Activated T-helper 2 cell treated with anti-CD3 and anti-CD28 coated beads, Interferon-gamma antibody, Interleukin-2, Interleukin-4, amounts not matched to agents 10 μg/mL and 5 μg/mL and 100 μg/mL, durations not matched to agents 14 hours and 24 hours and 36 hours (primary cell): ENCODE data around the gene CDCA5. TPM values are rescaled to one million over a fixed set of nuclear protein-coding genes. Genes with fewer than 3 reads are reported as not detected.
A peak's percentile ranks its signal among the peaks of the same experiment; 100 is the strongest.

Experiments
- DNase-seq: peaks from one replicate; pipeline ENCODE4 v3.0.0; 2021; ENCODE audit warnings: low spot score
- H3K27ac Mint-ChIP-seq: one replicate; pipeline ENCODE4 v1.8.0; 2021; ENCODE audit warnings: mixed read lengths
- H3K27me3 Mint-ChIP-seq: one replicate; pipeline ENCODE4 v1.8.0; 2021; ENCODE audit warnings: low read depth, mixed read lengths
- H3K36me3 Mint-ChIP-seq: one replicate; pipeline ENCODE4 v1.8.0; 2021; ENCODE audit warnings: low read depth, mixed read lengths
- H3K4me1 Mint-ChIP-seq: one replicate; pipeline ENCODE4 v1.8.0; 2021; ENCODE audit warnings: low read depth, mixed read lengths
- H3K4me3 Mint-ChIP-seq: one replicate; pipeline ENCODE4 v1.8.0; 2021; ENCODE audit warnings: low read depth, mild to moderate bottlenecking, moderate library complexity, mixed read lengths
- H3K9me3 Mint-ChIP-seq: one replicate; pipeline ENCODE4 v1.8.0; 2021; ENCODE audit warnings: mixed read lengths
- intact Hi-C: fragments of 100-400 bp; cut with micrococcal nuclease; formaldehyde crosslinking; loops from one replicate; pipeline ENCODE4 v1.15.1; 2023
- total RNA-seq: library from RNA; stranded (reverse); gene quantifications from 2 replicates; pipeline ENCODE4 v1.2.3, GENCODE V29; 2022

CDCA5 gene
- total RNA-seq, 1 donor from 2014 or later, result 86.8 TPM

GRCh38 chr11:65109231-65110198 lies 25.7 kb upstream of the CDCA5 start:
- H3K4me3 Mint-ChIP-seq, result no peak overlapping the region
- H3K4me1 Mint-ChIP-seq, result peaks cover 30% of the 10 kb centered on the region
- no peaks in the 10 kb centered on the region for H3K9me3 Mint-ChIP-seq
- no peaks in the 10 kb centered on the region for H3K27me3 Mint-ChIP-seq
- peaks cover 30% of the 10 kb centered on the region for H3K36me3 Mint-ChIP-seq
- H3K27ac Mint-ChIP-seq, result no peak overlapping the region
- DNase-seq, result no peak
- intact Hi-C loops, result loop anchor here (2.0 to 10.0 kb wide), 7 partner anchors 13 to 465 kb away; partner anchors contain the start of genes ATG2A, CDCA5, DPF2 and EHBP1L1

DNA sequence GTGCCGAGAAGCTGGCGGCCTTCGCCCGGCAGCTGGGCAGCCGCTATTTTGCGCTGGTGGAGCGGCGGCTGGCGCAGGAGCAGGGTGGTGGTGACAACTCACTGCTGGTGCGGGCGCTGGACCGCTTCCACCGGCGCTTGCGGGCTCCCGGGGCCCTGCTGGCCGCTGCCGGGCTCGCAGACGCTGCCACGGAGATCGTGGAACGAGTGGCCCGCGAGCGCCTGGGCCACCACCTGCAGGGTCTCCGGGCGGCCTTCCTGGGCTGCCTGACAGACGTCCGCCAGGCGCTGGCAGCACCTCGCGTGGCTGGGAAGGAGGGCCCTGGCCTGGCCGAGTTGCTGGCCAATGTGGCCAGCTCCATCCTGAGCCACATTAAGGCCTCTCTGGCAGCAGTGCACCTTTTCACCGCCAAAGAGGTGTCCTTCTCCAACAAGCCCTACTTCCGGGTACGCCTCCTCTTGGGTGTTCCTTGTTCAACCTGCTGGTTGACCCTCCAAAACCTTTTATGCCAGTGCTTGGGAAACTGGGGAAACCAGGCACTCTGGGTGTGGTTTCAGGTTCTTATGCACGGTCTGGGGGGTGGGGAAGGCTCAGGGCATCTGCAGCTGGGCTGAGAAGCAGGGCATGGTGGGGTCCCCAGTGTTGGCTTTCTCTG lies 24.8 kb upstream of the CDCA5 start:
- intact Hi-C loops, result no loop called here
- DNase-seq, result no peak
- H3K4me3 Mint-ChIP-seq, result no peak overlapping the region
- H3K27ac Mint-ChIP-seq, result no peak overlapping the region
- H3K36me3 Mint-ChIP-seq, result peaks cover 27% of the 10 kb centered on the region
- H3K27me3 Mint-ChIP-seq, result no peaks in the 10 kb centered on the region
- H3K4me1 Mint-ChIP-seq, result peaks cover 27% of the 10 kb centered on the region
- no peaks in the 10 kb centered on the region for H3K9me3 Mint-ChIP-seq

DNA sequence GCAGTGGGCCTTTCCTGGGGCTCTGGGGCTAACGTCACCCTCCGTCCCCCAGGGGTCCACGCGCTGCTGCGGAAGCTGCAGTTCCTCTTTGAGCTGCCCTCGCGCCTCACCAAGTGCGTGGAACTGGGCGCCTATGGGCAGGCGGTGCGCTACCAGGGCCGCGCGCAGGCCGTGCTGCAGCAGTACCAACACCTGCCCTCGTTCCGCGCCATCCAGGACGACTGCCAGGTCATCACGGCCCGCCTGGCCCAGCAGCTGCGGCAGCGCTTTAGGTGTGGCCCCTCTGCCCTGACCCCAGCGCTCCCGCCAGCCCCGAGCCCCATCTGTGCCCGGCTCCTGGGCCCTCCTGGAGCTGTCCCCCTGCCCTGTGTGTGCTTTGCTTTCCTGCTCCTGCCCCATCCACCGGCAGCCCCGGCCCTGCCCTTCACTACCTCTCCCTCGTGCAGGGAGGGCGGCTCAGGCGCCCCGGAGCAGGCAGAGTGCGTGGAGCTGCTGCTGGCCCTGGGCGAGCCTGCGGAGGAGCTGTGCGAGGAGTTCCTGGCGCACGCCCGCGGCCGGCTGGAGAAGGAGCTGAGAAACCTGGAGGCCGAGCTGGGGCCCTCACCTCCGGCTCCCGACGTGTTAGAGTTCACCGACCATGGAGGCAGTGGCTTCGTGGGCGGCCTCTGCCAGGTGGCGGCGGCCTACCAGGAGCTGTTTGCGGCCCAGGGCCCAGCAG lies 24.1 kb upstream of the CDCA5 start:
- H3K27me3 Mint-ChIP-seq, result no peaks in the 10 kb centered on the region
- intact Hi-C loops, result no loop called here

GRCh38 chr11:65107078-65107477 lies 23.2 kb upstream of the CDCA5 start:
- Mint-ChIP-seq H3K4me3 (no peak overlapping the region), H3K27ac (no peak overlapping the region), H3K36me3 (peaks cover 30% of the 10 kb centered on the region), H3K9me3 (no peaks in the 10 kb centered on the region), H3K4me1 (peaks cover 24% of the 10 kb centered on the region), H3K27me3 (no peaks in the 10 kb centered on the region)
- intact Hi-C loops, result no loop called here
- DNase-seq, result no peak

More for the DNA sequence above, 24.1 kb upstream of the CDCA5 start:
- Mint-ChIP-seq H3K36me3 (peaks cover 30% of the 10 kb centered on the region), H3K4me1 (peaks cover 24% of the 10 kb centered on the region), H3K4me3 (no peak overlapping the region), H3K9me3 (no peaks in the 10 kb centered on the region), H3K27ac (no peak overlapping the region)
- DNase-seq, result no peak

DNA sequence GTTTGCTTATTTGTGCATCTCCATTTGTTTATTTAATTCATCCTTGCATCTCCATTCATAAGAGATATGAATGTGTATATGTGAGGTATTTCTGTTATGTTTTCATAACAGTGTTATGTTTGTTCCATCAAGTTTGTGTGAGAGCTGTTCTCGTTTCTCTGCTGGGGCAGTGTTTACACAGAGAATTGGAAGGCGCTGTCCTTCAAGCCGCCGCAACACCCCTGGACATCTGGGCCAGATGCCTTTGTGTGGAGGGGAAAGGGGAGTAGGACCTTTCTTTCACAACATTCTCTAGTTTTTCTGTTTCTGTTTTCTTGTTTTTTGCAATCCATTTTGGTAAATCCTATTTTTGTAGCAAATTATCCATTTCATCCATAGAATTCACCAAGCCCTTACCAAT lies 20.8 kb upstream of the CDCA5 start:
- Mint-ChIP-seq H3K4me3 (no peak overlapping the region), H3K27ac (peak overlapping the region; percentile 33), H3K36me3 (peaks cover 25% of the 10 kb centered on the region), H3K4me1 (peaks cover 8% of the 10 kb centered on the region), H3K27me3 (no peaks in the 10 kb centered on the region), H3K9me3 (no peaks in the 10 kb centered on the region)
- DNase-seq, result no peak
- intact Hi-C loops, result no loop called here

- Mint-ChIP-seq H3K9me3 (no peaks in the 10 kb centered on the region), H3K36me3 (peaks cover 29% of the 10 kb centered on the region), H3K4me3 (no peak overlapping the region), H3K4me1 (peaks cover 11% of the 10 kb centered on the region), H3K27ac (no peak overlapping the region), H3K27me3 (no peaks in the 10 kb centered on the region)
- DNase-seq, result no peak
- intact Hi-C loops, result no loop called here
These were observed 19.6 kb upstream of the CDCA5 start for GRCh38 chr11:65103476-65103875.

GRCh38 chr11:65102142-65103095 lies 18.6 kb upstream of the CDCA5 start:
- Mint-ChIP-seq H3K36me3 (peaks cover 34% of the 10 kb centered on the region), H3K27me3 (no peaks in the 10 kb centered on the region), H3K27ac (no peak overlapping the region), H3K4me1 (peaks cover 15% of the 10 kb centered on the region), H3K9me3 (no peaks in the 10 kb centered on the region), H3K4me3 (no peak overlapping the region)
- intact Hi-C loops, result no loop called here
- DNase-seq, result no peak

GRCh38 chr11:65100674-65101350 lies 17.0 kb upstream of the CDCA5 start:
- intact Hi-C loops, result no loop called here
- Mint-ChIP-seq H3K36me3 (peaks cover 26% of the 10 kb centered on the region), H3K4me1 (peaks cover 16% of the 10 kb centered on the region), H3K9me3 (no peaks in the 10 kb centered on the region), H3K4me3 (no peak overlapping the region), H3K27me3 (no peaks in the 10 kb centered on the region), H3K27ac (no peak overlapping the region)
- DNase-seq, result no peak

DNA sequence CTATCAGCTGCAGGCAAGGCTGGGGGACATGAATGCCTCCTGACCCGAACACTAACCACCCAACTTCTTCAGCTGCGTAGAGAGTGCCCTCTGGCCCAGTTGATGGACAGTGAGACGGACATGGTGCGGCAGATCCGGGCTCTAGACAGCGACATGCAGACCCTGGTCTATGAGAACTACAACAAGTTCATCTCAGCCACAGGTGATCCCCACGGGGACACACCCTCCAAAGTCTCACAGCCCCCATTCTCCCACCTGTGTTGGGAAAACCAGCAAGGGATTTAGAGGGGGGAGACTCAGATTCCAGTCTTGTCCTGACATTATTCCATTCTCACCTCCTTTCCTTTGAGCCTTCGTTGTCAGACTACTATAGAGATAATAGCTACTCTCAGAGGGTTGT lies 13.1 kb upstream of the CDCA5 start:
- Mint-ChIP-seq H3K4me1 (peaks cover 11% of the 10 kb centered on the region), H3K27me3 (no peaks in the 10 kb centered on the region), H3K9me3 (no peaks in the 10 kb centered on the region), H3K27ac (no peak overlapping the region), H3K4me3 (peak overlapping the region; percentile 88), H3K36me3 (peaks cover 12% of the 10 kb centered on the region)
- no peak for DNase-seq
- intact Hi-C loops, result loop anchor here (1.0 to 2.0 kb wide), 3 partner anchors 13 to 84 kb away; partner anchors contain the start of genes CDCA5, TM7SF2 and ZFPL1

DNA sequence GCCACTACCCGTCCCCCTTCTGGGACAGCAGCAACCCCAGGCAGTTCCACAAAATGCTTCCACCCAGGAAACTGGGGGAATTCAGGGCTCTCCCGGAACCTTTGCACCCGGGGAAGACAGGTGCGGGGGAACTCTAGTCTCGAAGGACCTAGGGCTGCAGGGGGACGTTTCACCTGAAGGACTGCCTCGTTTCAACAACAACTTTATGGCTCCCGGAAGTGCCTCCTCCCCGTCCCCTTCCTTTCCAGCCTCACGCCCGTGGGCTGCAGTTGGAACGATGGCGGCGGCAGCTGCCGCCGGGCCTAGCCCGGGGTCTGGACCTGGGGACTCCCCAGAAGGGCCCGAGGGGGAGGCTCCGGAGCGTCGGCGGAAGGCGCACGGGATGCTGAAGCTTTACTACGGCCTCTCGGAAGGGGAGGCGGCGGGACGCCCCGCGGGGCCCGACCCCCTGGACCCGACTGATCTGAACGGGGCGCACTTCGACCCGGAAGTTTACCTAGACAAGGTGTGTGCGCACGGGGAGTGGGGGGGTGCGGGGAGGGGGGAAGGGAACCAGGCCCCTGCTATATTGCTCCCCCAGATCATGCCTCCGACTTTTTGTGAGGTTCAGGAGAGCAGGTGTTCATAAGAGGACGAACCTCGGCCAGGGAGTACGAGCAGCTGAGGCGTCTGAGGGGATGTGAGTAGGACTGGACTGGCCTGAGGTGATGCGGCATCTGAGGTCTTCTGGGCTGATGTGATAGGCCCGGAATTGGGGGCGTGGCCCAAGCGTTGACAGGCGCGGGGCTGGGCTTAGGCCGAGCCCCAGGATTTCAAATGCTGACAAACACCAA lies 12.3 kb upstream of the CDCA5 start, which contains the start of gene VPS51:
Gene VPS51 (plus strand): TSS at position 241 of the 833 bp plus-strand sequence. CDS start 37 bp downstream, at position 278.
- no peaks in the 10 kb centered on the region for H3K9me3 Mint-ChIP-seq
- no peaks in the 10 kb centered on the region for H3K27me3 Mint-ChIP-seq
- peak within 1 kb of the TSS; percentile 96 for H3K27ac Mint-ChIP-seq
- peak; percentile 82 for DNase-seq
- intact Hi-C loops, result loop anchor here (1.0 to 2.0 kb wide), 3 partner anchors 12 to 83 kb away; partner anchors contain the start of genes CDCA5, TM7SF2 and ZFPL1
- H3K4me3 Mint-ChIP-seq, result peak within 1 kb of the TSS; percentile 88
- peaks cover 11% of the 10 kb centered on the region for H3K4me1 Mint-ChIP-seq
- H3K36me3 Mint-ChIP-seq, result peaks cover 12% of the 10 kb centered on the region

DNA sequence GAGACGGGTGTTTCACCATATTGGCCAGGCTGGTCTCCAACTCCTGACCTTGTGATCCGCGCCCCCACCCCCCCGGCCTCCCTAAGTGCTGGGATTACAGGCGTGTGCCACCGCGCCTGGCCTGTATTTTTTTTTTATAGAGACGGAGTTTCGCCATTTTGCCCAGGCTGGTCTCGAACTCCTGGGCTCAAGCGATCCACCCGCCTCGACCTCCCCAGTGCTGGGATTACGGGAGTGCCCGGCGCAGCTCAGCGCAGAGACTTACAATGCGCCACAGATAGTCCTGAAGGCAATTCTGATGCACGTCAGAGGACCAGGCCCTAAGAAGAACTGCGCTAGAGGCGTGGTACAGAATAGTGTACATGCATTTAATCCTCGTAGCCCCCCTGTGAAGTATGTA lies 11.6 kb upstream of the CDCA5 start:
- H3K4me3 Mint-ChIP-seq, result peak overlapping the region; percentile 88
- H3K27me3 Mint-ChIP-seq, result no peaks in the 10 kb centered on the region
- peaks cover 11% of the 10 kb centered on the region for H3K4me1 Mint-ChIP-seq
- peaks cover 12% of the 10 kb centered on the region for H3K36me3 Mint-ChIP-seq
- H3K27ac Mint-ChIP-seq, result peak overlapping the region; percentile 96
- intact Hi-C loops, result no loop called here
- no peaks in the 10 kb centered on the region for H3K9me3 Mint-ChIP-seq
- DNase-seq, result no peak
